Measurements from ENCODE around the gene PRR5L.
A peak's percentile ranks its signal among the peaks of the same experiment; 100 is the strongest.

The PRR5L gene

GRCh38 chr11:36399236-36399635 is 103.1 kb downstream of the PRR5L start:
- Histone ChIP-seq H3K4me3 (ENCODE audit: low read length) (no peak overlapping the region), H3K9me3 (ENCODE audit: insufficient read depth, low read length) (no peaks in the 10 kb centered on the region), H2AFZ (ENCODE audit: low read depth, low read length) (no peak overlapping the region), H3K4me1 (ENCODE audit: low read length) (peaks cover 22% of the 10 kb centered on the region), H3K9ac (ENCODE audit: low read length) (no peak overlapping the region), H4K20me1 (ENCODE audit: insufficient read depth, low read length) (no peaks in the 10 kb centered on the region), H3K4me2 (ENCODE audit: low read length) (no peak overlapping the region), H3K79me2 (ENCODE audit: low read length) (no peaks in the 10 kb centered on the region), H3K36me3 (replicated peaks; ENCODE audit: low read depth, low read length) (no peaks in the 10 kb centered on the region), H3K27me3 (ENCODE audit: low read depth, low read length) (no peaks in the 10 kb centered on the region; the same call in 1 of the 2 replicates), H3K27ac (ENCODE audit: low read length) (no peak overlapping the region)
- no peak for TF ChIP-seq EZH2phosphoT487 (IDR thresholded peaks at IDR 0.05; ENCODE audit: low read depth)
- TF ChIP-seq, protein P1, sequence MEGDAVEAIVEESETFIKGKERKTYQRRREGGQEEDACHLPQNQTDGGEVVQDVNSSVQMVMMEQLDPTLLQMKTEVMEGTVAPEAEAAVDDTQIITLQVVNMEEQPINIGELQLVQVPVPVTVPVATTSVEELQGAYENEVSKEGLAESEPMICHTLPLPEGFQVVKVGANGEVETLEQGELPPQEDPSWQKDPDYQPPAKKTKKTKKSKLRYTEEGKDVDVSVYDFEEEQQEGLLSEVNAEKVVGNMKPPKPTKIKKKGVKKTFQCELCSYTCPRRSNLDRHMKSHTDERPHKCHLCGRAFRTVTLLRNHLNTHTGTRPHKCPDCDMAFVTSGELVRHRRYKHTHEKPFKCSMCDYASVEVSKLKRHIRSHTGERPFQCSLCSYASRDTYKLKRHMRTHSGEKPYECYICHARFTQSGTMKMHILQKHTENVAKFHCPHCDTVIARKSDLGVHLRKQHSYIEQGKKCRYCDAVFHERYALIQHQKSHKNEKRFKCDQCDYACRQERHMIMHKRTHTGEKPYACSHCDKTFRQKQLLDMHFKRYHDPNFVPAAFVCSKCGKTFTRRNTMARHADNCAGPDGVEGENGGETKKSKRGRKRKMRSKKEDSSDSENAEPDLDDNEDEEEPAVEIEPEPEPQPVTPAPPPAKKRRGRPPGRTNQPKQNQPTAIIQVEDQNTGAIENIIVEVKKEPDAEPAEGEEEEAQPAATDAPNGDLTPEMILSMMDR (IDR thresholded peaks at IDR 0.05; ENCODE audit: low read depth, low read length), result no peak

DNA sequence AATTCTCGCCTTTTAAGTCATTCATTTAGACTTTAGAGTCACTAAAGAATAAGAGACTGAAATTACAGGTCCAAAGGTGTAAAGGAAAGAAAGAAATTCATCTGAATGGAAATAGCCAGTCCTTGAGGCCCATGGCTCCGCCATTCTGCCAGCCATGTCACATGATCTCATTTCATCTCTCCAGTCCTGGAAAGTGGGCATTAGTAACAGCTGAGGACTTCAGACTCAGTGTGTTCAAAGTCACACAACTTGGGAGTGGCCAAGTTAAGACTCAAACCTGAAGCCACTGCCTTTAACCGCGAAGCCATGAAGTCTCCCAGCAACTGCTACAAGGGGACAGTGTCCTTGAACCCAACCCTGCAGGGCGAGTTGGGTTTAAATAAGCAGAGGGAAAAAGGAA is 103.7 kb downstream of the PRR5L start:
- Histone ChIP-seq H3K27me3 (ENCODE audit: low read depth, low read length) (no peaks in the 10 kb centered on the region), H3K36me3 (replicated peaks; ENCODE audit: low read depth, low read length) (no peaks in the 10 kb centered on the region), H2AFZ (ENCODE audit: low read depth, low read length) (no peak overlapping the region), H3K9ac (ENCODE audit: low read length) (no peak overlapping the region), H3K9me3 (ENCODE audit: insufficient read depth, low read length) (no peaks in the 10 kb centered on the region), H3K79me2 (ENCODE audit: low read length) (no peaks in the 10 kb centered on the region), H4K20me1 (ENCODE audit: insufficient read depth, low read length) (no peaks in the 10 kb centered on the region), H3K4me2 (ENCODE audit: low read length) (no peak overlapping the region), H3K4me1 (ENCODE audit: low read length) (peaks cover 17% of the 10 kb centered on the region), H3K27ac (ENCODE audit: low read length) (no peak overlapping the region), H3K4me3 (ENCODE audit: low read length) (no peak overlapping the region)
- TF ChIP-seq, protein P1 (IDR thresholded peaks at IDR 0.05; ENCODE audit: low read depth, low read length), result no peak
- TF ChIP-seq EZH2phosphoT487 (IDR thresholded peaks at IDR 0.05; ENCODE audit: low read depth), result no peak

DNA sequence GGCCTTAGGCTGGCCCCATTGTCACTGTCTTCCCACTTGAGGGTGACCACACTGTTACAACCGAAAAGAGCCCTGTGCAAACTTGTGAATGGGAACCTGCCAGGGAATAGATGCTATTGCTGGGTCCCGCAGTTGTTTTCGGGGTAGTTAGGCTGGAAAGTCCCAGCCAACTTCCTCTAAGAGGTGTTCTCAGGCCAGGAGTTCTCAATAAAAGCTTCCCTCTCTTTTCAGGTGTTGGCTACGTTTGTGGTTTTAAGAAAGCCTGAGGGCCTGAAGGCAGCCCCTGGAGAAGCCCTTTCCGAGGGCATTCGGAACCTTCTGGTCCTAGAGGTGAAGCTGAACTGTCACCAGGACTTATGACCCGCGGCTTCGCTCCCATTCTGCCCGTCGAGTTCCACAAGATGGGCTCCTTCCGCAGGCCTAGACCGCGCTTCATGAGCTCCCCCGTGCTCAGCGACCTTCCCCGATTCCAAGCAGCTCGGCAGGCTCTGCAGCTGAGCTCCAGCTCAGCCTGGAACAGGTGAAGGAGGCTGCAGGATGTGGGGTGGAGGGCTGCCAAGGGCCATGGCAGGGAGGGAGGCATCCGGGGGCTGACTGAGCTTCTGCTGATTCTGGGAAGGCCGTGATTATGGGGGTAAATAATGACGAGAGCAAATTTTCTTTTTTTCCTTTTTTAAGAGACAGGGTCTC is 104.8 kb downstream of the PRR5L start:
- no peaks in the 10 kb centered on the region for H4K20me1 ChIP-seq (ENCODE audit: insufficient read depth, low read length)
- no peaks in the 10 kb centered on the region for H3K79me2 ChIP-seq (ENCODE audit: low read length)
- no peaks in the 10 kb centered on the region for H3K9me3 ChIP-seq (ENCODE audit: insufficient read depth, low read length)
- no peak overlapping the region for H3K4me3 ChIP-seq (ENCODE audit: low read length)
- H3K27ac ChIP-seq (ENCODE audit: low read length), result no peak overlapping the region
- no peak for TF ChIP-seq EZH2phosphoT487 (IDR thresholded peaks at IDR 0.05; ENCODE audit: low read depth)
- TF ChIP-seq, protein P1 (IDR thresholded peaks at IDR 0.05; ENCODE audit: low read depth, low read length), result no peak
- no peak overlapping the region for H2AFZ ChIP-seq (ENCODE audit: low read depth, low read length)
- H3K36me3 ChIP-seq (replicated peaks; ENCODE audit: low read depth, low read length), result no peaks in the 10 kb centered on the region
- H3K4me1 ChIP-seq (ENCODE audit: low read length), result peaks cover 10% of the 10 kb centered on the region
- peak overlapping the region; percentile 39 for H3K4me2 ChIP-seq (ENCODE audit: low read length)
- no peak overlapping the region for H3K9ac ChIP-seq (ENCODE audit: low read length)
- no peaks in the 10 kb centered on the region for H3K27me3 ChIP-seq (ENCODE audit: low read depth, low read length)

DNA sequence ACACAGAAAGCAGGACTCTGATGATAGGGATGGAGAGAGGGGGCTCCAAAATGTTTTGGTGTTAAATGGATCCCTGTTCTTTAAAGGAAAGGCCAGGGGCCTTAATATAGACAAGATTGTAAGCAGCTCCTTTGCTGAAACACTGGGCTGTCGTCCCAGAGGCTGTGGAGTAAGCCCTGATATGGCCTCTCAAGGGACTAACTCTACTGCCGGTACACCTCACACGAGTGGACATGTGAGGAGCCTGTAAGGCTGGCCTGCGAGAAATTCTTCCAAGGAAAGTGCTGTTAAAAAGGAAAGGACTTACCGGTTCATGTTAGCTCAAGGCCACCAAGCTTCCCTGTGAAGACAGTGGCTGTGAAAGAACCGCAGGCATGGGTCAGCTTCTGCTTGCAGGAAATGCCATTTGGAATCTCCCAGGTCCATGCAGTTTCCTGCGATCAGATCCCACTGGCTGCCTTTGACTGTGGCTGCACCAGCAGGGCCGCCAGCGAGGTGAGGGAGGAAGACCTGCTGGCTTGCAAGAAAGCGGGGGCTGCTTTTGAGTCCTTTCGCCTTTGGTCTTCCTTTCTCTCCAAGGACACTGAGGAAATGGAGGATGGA is 106.6 kb downstream of the PRR5L start:
- Histone ChIP-seq H3K9ac (ENCODE audit: low read length) (no peak overlapping the region), H2AFZ (ENCODE audit: low read depth, low read length) (no peak overlapping the region)

More for the DNA sequence above, 106.6 kb downstream of the PRR5L start:
- H3K4me1 ChIP-seq (ENCODE audit: low read length), result peaks cover 18% of the 10 kb centered on the region
- H4K20me1 ChIP-seq (ENCODE audit: insufficient read depth, low read length), result no peaks in the 10 kb centered on the region
- H3K27me3 ChIP-seq (ENCODE audit: low read depth, low read length), result no peaks in the 10 kb centered on the region
- TF ChIP-seq, protein P1 (IDR thresholded peaks at IDR 0.05; ENCODE audit: low read depth, low read length), result no peak
- no peak for TF ChIP-seq EZH2phosphoT487 (IDR thresholded peaks at IDR 0.05; ENCODE audit: low read depth)
- no peak overlapping the region for H3K27ac ChIP-seq (ENCODE audit: low read length)
- H3K36me3 ChIP-seq (replicated peaks; ENCODE audit: low read depth, low read length), result no peaks in the 10 kb centered on the region
- H3K9me3 ChIP-seq (ENCODE audit: insufficient read depth, low read length), result no peaks in the 10 kb centered on the region
- no peaks in the 10 kb centered on the region for H3K79me2 ChIP-seq (ENCODE audit: low read length)
- no peak overlapping the region for H3K4me3 ChIP-seq (ENCODE audit: low read length)
- H3K4me2 ChIP-seq (ENCODE audit: low read length), result no peak overlapping the region
